ENCODE measurements around the gene SNED1. TPM values are rescaled to one million over a fixed set of nuclear protein-coding genes. Genes with fewer than 3 reads are reported as not detected.

Gene SNED1
- polyA plus RNA-seq, 2 of the 4 experiments (the other 2 are of a cell fraction) = 0.15 to 0.21 TPM

GRCh38 chr2:241002275-241003046 is 4.0 kb downstream of the SNED1 start:
- TF ChIP-seq KDM5A (IDR thresholded peaks at IDR 0.05) (no peak), CHD2 (IDR thresholded peaks at IDR 0.05; ENCODE audit: low read length, partially characterized antibody) (no peak)
- ChIA-PET POLR2A (no interaction called here), CTCF (interaction anchor here (1.3 to 1.5 kb wide), 2 partner anchors 12 to 87 kb away, joined by 4 to 6 read pairs; no protein-coding TSS in a partner anchor)
- Histone ChIP-seq H3K4me2 (no peak overlapping the region), H3K9me3 (peaks cover 27% of the 10 kb centered on the region), H3K27ac (no peak overlapping the region), H3K4me3 (no peak overlapping the region), H3K4me1 (peaks cover 4% of the 10 kb centered on the region; the same call in 1 of the 3 replicates)
- no peak for FAIRE-seq
- 76% methylated on average over 11 of the region's 11 CpGs for WGBS (ENCODE audit: missing lambda C conversion rate)
- no peak for DNase-seq (ENCODE audit: low read depth in 1 of 2, low spot score in 1 of 2)
- ATAC-seq = no peak

DNA sequence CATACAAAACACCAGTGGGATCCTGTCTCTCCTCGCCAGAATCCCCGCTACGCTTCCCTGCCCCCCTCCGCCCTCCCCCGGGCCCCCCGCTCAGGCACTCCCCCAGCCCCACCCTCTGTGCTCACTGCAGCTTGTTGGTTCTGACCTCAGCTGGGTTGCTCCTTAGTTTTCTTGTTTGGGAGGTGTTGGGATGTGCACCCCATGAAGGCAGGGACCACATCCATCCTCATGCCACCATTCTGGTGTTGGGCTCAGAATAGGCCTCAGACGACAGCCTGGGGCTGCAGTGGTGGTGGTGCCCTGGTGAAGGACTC is 4.6 kb downstream of the SNED1 start:
- DNase-seq (ENCODE audit: low read depth in 1 of 2, low spot score in 1 of 2) (no peak), FAIRE-seq (no peak), ATAC-seq (no peak)
- H3K9me3 ChIP-seq = peaks cover 27% of the 10 kb centered on the region
- H3K4me2 ChIP-seq = no peak overlapping the region
- ChIA-PET CTCF (no interaction called here), POLR2A (no interaction called here)
- H3K4me1 ChIP-seq = no peaks in the 10 kb centered on the region; the same call in 2 of the 3 replicates
- WGBS (ENCODE audit: missing lambda C conversion rate) = 62% methylated on average over 3 of the region's 7 CpGs
- H3K27ac ChIP-seq = no peak overlapping the region
- H3K4me3 ChIP-seq = no peak overlapping the region
- no peak for TF ChIP-seq MYC (IDR thresholded peaks at IDR 0.05; ENCODE audit: borderline replicate concordance, low read length)
- no peak for TF ChIP-seq HMGXB4 (CRISPR knock-in tag; IDR thresholded peaks at IDR 0.05; ENCODE audit: borderline replicate concordance)
- TF ChIP-seq, protein P1, sequence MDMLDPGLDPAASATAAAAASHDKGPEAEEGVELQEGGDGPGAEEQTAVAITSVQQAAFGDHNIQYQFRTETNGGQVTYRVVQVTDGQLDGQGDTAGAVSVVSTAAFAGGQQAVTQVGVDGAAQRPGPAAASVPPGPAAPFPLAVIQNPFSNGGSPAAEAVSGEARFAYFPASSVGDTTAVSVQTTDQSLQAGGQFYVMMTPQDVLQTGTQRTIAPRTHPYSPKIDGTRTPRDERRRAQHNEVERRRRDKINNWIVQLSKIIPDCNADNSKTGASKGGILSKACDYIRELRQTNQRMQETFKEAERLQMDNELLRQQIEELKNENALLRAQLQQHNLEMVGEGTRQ (IDR thresholded peaks at IDR 0.05) = no peak
- no peak for TF ChIP-seq HOXA7 (CRISPR knock-in tag; IDR thresholded peaks at IDR 0.05)
- TF ChIP-seq NR3C1 (IDR thresholded peaks at IDR 0.05) = no peak
- TF ChIP-seq POLR2A (IDR thresholded peaks at IDR 0.05; ENCODE audit: low read length) = no peak
- no peak for TF ChIP-seq FOSL2 (IDR thresholded peaks at IDR 0.05)
- no peak for TF ChIP-seq FOSL2 (CRISPR knock-in tag; IDR thresholded peaks at IDR 0.05)
- TF ChIP-seq SMC3 (IDR thresholded peaks at IDR 0.05) = no peak
- no peak for TF ChIP-seq POLR2AphosphoS2 (conservative IDR thresholded peaks at IDR 0.05; ENCODE audit: low read length)

DNA sequence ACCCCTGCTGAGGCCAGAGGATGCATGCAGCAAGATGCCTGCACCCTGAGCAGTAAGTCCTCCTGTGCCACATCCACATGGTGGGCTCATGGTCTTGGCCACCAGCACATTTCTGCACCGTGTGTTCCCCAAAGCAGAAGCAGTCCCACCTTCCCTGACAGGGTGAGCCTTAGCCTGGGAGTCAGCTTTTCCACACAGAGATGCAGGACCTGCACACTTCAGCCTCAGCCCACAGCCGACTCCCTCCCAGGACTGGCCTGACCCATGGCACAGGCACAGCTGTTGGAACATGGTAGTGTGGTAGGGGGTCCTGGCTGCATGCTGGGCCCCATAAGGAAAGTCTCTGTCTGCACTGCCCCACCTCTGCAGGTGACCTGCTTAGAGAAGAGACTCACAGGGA is 5.0 kb downstream of the SNED1 start:
- no peaks in the 10 kb centered on the region for H3K4me1 ChIP-seq
- CTCF ChIA-PET = interaction anchor here (0.6 kb wide), 1 partner anchor 287 kb away, joined by 3 read pairs; no protein-coding TSS in a partner anchor
- no peak for TF ChIP-seq MYC (IDR thresholded peaks at IDR 0.05; ENCODE audit: borderline replicate concordance, low read length)
- TF ChIP-seq FOSB (CRISPR knock-in tag; IDR thresholded peaks at IDR 0.05) = no peak
- no peak for TF ChIP-seq TP53 (CRISPR knock-in tag; IDR thresholded peaks at IDR 0.05)
- TF ChIP-seq, protein P2, sequence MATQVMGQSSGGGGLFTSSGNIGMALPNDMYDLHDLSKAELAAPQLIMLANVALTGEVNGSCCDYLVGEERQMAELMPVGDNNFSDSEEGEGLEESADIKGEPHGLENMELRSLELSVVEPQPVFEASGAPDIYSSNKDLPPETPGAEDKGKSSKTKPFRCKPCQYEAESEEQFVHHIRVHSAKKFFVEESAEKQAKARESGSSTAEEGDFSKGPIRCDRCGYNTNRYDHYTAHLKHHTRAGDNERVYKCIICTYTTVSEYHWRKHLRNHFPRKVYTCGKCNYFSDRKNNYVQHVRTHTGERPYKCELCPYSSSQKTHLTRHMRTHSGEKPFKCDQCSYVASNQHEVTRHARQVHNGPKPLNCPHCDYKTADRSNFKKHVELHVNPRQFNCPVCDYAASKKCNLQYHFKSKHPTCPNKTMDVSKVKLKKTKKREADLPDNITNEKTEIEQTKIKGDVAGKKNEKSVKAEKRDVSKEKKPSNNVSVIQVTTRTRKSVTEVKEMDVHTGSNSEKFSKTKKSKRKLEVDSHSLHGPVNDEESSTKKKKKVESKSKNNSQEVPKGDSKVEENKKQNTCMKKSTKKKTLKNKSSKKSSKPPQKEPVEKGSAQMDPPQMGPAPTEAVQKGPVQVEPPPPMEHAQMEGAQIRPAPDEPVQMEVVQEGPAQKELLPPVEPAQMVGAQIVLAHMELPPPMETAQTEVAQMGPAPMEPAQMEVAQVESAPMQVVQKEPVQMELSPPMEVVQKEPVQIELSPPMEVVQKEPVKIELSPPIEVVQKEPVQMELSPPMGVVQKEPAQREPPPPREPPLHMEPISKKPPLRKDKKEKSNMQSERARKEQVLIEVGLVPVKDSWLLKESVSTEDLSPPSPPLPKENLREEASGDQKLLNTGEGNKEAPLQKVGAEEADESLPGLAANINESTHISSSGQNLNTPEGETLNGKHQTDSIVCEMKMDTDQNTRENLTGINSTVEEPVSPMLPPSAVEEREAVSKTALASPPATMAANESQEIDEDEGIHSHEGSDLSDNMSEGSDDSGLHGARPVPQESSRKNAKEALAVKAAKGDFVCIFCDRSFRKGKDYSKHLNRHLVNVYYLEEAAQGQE (IDR thresholded peaks at IDR 0.05) = no peak
- TF ChIP-seq ZC3H11A (IDR thresholded peaks at IDR 0.05) = no peak
- TF ChIP-seq RNF2 (IDR thresholded peaks at IDR 0.05; ENCODE audit: borderline replicate concordance, low read depth) = no peak
- TF ChIP-seq POLR2AphosphoS2 (conservative IDR thresholded peaks at IDR 0.05; ENCODE audit: low read length) = no peak
- no peak for TF ChIP-seq NR3C1 (IDR thresholded peaks at IDR 0.05)
- no peak for TF ChIP-seq SREBF2 (IDR thresholded peaks at IDR 0.05)
- no peak for TF ChIP-seq CHD2 (IDR thresholded peaks at IDR 0.05; ENCODE audit: low read length, partially characterized antibody)
- H3K4me2 ChIP-seq = no peak overlapping the region
- peaks cover 27% of the 10 kb centered on the region for H3K9me3 ChIP-seq
- H3K4me3 ChIP-seq = no peak overlapping the region
- DNase-seq (ENCODE audit: low read depth in 1 of 2, low spot score in 1 of 2) (no peak), ATAC-seq (no peak), FAIRE-seq (no peak)
- POLR2A ChIA-PET = no interaction called here
- 38% methylated on average over 1 of the region's 2 CpGs for WGBS (ENCODE audit: missing lambda C conversion rate)
- no peak overlapping the region for H3K27ac ChIP-seq
